ENCODE results near the gene MRPL34.

MRPL34 gene

DNA sequence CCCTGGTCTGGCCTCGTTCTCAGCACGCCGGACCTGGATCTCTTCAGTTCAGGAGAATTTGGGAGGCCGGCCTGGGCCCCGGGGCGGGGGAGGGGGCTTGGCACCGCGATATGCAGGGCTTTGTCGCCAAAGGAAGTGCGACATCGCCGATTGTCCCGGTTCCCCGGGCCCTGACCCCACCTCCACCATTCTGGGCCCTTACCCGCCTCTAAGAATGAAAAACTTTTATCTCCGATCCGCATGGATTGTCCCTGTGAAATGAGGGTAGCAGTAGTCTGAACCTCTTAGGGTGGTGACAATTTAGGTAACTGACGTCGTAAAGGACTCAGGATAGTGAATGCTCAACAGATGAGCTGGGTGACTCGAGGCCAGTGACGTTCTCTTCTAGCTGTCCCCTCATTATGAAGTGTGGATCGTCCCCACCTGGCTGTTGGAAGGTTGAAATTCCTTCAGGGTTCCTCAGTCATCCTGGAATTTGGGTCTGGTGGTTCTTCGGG, 4.3 kb downstream of the MRPL34 start:
- DNase-seq (ENCODE audit: low read depth): no peak

DNA sequence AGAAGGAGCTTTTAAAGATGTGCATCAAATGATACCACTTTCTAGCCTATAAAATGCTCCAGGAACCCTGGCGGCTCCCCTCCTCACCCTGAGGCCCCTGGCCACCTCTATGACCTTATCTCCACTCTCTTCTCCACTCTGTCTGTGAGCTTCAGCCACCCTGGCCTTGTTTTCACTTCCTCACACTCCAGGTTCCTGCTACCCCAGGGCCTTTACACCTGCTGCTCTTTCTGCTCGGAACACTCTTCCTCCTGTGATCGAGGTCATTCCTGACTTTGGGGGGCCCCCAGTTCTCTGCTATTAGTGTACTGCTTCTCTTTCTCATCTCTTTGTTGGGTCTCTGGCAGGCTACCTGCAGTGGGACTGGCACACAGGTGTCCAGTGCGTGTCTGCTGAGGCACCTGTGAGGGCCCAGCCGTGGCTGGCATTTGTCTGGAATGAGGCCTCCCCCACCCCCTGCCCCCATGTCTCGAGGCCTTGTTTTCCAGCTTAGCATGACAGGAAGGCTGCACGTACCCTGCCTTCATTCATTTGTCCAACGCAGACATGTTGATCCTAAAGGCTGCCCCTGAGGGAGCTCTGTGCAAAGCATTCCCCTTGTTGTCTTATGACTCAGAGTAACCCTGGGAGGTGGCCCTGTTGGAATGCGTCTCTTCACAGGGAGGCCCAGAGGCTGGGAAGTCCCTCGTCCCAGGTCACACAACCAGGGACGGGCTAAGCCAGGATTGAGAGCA, 6.0 kb downstream of the MRPL34 start:
- DNase-seq (ENCODE audit: low read depth): no peak

DNA sequence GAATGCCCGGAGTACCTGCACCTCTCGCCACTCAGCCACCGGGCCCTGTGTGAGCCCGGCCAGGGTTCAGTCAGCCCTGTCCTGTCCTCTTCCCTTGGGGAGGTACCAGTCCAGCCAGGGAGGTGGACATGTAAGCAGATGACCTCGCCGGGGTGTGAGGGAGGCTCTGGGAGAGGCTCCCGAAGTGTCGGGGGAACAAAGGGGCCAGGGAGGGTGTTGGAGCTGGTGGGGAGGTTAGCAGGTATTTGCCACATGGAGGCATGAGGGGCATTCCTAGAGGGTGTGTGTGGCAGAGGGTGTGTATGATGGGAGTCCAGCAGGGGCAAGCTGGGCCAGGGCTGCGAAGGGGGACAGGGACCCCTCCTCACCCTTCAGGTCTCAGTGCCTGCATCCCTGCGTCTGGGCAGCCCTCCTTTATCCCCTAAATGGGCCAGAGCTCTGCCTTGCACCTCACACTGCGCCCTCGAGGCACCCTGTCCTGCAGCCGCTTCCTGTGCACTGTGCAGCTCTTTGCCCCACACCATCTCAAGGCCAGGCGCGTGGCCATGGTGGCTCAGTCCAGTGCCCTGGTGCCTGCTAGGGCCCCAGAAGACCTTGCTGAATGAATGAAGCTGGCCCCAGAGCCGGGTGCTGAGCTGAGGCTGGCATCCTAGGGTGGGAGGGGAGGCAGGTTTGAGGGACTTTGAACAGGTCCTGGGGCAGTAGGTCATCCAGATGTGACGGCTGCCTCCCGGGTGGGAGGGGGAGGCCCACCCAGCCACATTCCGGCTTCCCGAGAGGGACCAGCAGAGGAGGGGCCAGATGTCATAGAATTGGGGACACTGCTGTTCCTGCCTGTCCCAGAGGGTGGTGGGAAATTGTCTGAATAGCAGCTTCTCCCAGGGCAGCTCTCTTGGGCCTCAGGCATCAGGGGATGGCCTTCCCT, 6.8 kb downstream of the MRPL34 start:
- no peak for DNase-seq (ENCODE audit: low read depth)

DNA sequence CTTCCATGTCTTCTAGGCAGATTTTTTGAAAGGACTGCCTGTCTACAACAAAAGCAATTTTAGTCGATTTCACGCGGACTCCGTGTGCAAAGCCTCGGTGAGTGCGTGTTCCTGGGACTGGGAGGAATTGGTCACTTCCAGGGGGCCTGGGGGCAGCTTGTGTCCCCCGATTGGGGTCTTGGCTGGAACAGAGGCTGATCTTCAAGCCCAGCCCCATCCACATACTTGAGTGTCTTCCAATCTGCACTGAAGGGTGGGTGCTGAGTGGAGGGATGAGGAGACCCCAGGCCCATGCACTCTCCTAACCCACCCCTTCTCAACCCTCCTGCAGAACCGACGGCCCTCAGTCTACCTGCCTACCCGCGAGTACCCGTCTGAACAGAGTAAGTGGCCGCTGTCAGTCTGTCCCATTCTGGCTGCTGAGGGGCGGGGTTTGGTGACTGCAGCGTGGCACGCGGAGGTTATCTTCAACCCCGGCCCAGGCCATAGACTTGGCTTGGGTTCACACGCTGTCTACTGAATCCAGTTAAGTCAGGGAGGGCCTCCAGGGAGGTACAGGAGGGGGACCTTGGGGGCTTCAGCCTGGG, 8.4 kb downstream of the MRPL34 start:
- DNase-seq (ENCODE audit: low read depth): no peak

DNA sequence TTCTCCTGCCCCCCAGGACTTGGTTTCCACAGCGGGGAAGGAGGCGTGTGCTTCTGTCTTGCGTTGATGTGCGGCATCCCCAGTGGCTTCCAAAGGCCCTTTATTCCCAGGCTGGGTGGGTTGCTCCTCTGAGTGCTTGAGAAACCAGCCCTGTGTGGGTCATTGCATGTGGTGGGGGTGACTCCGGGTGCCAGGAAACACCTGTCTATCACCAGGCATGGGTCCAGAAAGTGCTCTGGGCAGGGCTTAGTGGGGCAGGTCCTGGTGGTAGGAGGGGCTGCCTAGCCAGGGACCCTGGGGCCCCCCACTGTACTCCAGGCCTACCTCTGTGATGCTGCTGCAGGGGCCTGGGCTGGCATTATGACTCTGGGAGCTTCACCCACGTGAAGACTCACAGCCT, 13.3 kb downstream of the MRPL34 start:
- no peak for DNase-seq (ENCODE audit: low read depth)

DNA sequence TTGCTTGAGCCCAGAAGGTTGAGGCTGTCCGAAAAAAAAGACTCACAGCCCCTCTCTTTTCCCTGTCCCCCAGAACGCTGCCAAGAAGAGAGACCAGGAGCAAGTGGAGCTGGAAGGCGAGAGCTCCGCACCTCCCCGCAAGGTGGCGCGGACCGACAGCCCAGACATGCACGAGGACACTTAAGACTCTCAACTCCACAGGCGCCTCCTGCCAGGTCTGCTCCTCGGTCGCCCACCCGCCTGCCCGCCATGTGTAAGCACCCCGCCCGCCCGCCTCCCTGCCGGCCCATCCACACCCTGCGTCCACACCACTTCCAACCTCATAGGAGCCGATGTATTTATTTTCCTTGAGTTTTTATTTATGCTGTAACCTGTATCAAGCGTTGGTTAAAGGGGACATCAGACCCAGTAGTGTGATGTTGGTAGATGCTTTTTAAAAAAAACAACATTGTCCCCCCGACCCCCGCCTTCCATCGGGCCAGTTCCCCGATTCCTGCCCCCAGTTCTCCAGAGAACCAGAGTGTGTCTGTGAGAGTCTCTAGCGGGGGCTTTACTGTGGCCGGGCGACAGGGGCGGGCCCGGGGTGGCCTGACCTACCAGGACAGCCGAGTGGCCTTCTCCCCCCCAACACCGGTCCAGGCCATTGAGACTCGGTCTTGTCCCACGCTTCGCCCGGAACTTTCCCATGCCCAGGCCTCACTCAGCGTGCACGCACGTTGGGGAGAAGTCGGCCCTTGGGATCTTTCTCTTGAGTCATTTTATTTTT, 14.0 kb downstream of the MRPL34 start:
- DNase-seq (ENCODE audit: low read depth): no peak

DNA sequence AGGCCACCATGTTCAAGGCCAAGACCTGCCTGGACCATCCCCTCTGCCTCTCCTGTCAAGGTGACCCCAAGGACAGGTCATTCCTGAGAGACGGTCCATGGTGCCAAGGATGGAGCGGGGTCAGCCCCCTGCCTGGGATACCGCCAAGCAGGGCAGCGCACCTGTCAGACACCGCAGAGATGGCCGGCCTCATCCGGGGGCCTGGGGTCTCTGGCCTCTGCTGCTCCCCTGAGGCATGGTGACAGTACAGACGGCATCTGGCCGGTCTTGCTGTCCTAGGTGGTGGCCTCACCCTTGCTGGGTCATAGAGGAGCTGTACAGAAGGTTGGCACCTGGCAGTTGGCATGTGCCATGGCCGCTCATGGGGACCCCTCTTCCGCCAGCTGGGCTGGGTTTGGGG, 14.8 kb downstream of the MRPL34 start:
- DNase-seq (ENCODE audit: low read depth): no peak

DNA sequence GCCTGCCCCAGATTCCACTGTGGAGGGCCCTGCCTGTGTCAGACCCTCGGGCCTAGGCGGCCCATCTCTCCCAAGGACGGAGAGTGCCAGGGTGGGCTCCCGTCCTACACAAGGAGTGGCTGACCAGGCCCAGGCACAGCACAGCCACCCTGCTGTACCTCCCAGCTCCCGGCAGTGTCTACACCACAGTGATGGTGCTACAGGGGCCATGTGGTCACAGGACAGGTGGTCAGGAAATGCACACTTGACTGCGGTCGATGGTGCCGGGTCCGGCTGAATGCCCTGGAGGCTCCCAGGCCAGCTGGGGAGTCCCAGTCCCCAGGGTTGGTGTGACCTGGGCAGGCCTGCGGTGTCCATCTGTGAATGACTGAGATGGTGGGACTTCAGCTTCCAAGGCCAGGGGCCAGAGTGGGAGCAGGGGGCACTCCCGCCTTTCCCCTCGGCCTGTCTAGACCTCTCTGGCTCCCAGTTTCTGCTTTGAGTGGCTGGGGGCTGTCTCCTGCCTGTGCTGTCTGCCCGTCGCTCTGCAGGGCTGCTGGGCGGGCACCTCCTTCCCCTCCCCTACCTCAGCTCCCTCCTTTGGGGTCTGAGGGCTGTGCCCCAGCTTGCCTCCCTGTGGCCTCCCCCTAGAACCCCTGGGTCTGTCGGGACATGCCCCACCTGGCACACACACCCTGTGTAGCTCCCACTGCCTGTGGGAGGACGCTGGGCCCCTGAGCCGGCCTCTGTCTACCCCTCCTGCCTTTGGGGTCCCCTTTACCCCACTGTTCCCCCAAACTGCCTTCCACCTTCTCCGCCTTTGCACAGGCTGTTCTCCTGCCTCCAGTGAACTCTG, 16.2 kb downstream of the MRPL34 start:
- DNase-seq (ENCODE audit: low read depth): no peak

DNA sequence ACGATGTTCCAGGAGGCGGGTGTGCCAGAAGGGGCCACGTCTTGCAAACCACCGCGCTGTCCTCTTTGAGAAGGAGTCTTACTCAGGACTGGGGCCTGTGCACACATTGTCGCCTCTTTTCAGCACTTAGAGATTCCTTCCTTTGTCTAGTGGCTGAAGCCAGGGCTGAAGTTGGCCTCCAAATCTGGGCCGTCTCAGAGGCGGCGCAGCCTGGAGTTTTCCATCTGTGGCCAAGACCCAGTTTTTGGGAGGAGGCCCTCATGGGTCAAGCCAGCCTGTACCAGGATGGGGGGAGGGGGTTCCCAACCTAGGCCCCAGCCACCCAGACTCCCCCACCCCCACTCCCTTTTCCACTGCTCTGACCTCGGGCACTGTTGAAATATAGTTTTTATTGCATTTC, 17.2 kb downstream of the MRPL34 start:
- DNase-seq (ENCODE audit: low read depth): no peak

DNA sequence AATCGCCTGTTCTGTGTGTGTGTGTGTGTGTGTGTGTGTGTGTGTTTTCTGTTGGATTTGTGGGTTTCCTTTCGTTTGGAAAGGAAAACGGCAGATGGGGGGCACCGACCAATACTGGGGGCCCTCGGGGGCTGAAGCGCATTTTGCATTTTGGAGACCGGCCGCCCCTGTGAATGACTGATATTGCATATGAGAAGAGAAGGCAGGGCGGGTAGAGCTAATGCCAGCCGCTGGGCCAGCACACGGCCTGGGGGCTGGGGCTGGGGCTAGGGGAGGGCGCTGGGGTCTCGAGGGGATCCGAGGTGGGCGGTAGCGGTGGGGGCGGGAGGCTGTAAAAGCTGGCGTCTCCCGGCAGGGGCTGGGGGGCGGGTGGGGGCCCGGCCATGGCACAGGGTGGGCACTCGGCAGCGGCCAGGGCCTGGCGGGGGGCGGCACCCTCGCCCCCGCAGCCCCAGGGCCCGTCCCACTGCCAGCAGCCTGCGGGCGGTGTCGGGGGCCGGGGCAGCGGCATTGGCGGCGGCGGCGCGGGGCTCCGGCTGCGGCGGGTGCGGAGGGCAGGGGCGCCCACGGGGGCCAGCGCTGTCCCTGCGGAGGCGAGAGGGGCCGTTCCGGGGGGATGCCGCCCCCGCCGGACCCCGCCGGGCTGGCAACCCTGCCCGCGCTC, 17.8 kb downstream of the MRPL34 start:
- no peak for DNase-seq (ENCODE audit: low read depth)

DNA sequence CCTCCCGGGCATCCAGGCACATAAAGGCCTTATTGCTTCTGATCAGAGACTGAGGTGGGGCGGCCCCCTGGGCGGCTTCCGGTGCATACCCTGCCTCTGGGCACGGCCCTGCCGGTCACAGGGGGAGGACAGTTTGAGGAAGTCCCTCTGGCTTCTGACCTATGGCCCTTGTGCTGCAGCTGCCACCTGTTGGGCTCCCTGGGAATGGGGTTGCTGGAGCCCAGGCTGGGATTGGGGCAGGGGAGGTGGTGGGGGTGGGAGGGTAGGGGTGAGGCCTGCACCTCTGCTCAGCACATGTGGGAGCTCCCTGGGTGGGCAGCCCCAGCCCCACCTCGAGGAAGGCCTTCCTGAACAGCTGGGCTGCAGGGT, 18.3 kb downstream of the MRPL34 start:
- DNase-seq (ENCODE audit: low read depth): no peak

DNA sequence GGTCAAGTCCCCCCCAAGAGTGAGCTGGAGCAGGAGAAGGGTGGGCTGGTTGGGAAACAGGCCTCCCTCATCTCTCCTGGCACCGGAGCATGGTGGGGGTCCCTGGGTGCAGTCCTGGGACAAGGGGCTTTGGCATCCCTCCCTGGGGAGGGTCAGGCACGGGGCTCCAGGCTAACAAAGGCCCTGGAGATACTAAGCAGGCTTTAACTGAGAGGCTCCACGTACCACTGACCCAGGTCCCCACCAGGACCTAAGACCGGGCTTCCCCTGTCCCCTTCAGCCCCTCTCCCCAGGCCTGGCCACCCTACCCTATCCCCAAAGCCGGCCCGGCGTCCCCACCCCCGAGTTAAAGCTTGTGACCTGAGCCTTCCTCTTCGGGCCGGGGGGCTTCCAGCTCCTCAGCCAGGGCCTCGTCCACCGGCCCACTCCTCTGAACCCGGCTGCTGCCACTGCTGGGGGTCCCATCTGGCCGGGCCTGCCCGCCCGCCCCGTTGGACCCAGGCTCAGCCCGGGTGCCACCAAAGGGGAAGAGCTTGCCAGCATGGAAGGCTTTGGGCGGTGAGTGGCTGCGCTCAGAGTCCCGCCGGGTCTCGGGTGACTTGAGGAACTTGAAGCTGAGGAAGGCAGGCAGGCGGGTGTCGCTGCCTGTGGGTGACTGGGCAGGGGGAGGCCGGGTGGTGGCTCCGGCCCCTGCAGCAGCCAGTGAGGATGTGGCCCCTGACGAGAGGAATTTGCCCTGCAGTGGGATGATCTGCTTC, 18.9 kb downstream of the MRPL34 start:
- DNase-seq (ENCODE audit: low read depth): no peak

DNA sequence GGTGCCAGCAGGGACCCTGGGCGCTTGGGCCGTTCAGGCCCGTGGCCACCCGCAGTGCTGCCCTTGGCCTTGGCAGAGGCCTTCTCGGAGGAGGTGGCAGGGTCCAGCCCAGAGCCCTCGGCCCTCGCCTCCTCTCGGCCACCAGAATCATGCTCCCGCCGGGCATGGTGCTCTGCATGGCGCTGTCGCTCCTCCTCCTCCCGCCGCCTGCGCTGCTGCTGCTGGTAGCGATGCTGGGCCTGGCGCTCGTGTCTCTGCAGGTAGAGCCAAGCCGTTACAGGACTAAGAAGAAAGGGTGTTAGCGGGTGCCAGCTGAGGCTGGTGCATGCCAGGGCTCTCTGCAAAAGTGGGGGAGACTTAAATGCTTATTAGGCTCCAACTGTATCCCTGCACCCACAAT, 19.5 kb downstream of the MRPL34 start:
- DNase-seq (ENCODE audit: low read depth): no peak

DNA sequence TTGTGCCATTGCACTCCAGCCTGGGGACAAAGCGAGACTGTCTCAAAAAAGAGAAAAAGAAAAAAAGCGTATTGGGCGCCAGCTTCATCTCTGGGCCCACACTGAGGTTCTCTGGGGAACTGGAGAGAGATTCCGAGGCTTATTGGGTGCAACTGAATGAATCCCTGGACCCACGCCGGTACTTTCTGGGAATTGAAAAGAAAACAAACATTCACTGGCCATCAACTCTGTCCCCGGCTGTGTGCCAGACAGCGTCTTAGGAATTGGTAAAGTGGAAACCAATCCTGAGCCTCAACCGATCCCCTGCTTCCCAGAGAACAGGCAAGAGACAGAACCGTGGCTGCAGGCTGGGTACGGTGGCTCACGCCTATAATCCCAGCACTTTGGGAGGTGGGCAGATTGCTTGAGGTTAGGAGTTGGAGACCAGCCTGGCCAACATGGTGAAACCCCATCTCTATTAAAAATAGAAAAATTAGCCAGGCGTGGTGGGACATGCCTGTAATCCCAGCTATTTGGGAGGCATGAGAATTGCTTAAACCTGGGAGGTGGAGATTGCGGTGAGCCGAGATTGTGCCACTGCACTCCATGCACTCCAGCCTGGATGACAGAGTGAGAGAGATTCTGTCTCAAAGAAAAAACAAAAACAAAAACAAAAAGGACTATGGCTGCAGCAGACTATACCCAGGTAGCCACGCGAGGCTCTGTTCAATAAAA, 20.4 kb downstream of the MRPL34 start:
- DNase-seq (ENCODE audit: low read depth): no peak

DNA sequence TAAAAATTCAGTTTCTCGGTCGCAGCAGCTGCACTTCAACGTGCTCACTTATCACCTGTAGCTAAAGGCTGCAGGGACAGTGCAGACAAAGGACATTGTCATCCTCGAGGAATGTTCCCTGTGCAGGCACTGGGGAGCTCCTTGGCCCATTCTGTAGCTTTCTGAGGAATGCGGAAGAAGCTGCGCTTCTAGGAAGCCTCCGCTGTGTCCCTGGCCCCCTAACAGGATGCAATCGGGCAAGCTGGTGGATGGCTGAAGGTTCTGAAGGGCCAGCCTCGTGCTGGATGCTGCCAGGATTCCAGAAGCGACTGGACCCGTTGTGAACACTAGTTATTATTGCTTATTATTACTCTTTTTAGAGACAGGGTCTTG, 20.9 kb downstream of the MRPL34 start:
- no peak for DNase-seq (ENCODE audit: low read depth)

DNA sequence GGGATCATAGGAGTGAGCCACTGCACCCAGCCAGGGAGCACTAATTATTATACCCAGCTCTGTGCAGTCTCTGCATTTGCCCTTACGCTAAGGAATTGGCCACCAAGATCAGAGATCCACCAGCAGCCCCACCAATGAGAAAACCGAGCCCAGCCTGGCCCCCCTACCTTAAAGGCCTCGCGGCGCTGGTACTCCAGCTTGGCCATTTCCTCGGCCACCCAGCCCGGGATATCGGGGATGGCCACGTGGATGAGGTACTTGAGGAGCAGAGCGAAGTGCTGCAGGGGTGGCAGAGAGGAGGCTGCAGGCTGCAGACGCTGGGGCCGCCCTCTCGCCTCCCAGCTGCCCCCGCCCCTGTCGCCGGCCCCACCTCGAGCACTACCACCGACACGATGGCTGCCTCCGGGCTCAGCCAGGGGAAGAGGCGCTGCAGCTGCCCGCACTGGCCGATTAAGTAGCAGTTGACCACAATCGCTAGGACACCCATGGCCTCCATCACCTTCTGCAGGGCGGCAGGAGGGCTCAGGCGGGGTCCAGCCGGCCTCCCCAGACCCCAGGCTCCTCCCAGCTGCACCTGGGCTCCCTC, 21.5 kb downstream of the MRPL34 start:
- DNase-seq (ENCODE audit: low read depth): no peak

DNA sequence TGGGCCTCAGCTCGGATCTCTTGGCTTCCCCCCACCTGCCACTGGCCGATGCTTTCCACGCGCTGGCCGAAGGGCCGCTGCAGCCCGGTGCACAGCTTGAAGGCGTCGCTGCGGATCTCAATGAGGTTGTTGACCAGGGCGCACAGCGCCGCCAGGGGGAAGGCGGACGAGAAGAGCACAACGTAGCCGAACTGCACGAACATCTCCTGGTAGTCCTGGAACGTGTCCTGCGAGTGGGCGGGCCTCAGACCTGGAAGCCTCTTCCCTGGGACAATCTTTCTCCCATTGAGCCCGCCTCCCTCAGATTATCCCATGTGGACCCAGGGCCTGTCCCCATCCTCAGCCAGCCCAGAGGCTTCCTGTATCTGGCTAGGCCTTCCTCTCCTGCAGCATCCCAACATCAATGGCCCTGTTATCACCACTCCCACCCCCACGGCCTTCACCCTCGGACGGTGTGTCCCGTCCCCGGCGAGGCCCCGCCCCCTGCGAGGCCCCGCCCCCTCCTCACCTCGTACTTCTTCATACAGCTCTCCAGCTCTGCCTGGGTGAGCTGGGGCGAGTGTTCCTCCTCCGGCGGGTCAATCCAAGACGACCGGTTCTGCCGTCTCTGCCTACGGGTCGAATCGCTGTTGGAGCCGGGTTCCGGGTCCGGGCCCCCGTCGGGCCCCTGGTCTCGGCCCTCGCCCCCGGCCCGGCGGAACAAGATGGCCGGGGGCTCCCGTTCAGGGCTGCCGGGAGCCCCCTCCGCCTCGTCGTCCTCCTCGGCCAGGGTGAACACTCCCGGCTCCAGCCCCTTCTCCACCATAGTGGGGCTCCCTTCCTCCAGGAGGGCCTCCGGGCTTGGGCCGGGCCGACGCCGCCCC, 22.2 kb downstream of the MRPL34 start:
- DNase-seq (ENCODE audit: low read depth): peak; percentile 52

All from activated T-helper 9 cell treated with anti-CD3 and anti-CD28 coated beads, Interleukin-2, amount 50 U/mL, for 16 hours (primary cell).